Lower leg skin (tissue), 3 donors: ENCODE measurements around the gene ARHGEF33.

Experiments used
- POLR2A ChIP-seq, 2 donors: fragments of 450-650 bp; IDR thresholded peaks; one replicate each; pipeline ENCODE4 v1.6.1; 2016 to 2017; ENCODE audit warnings: antibody characterized with exemption in 2 of 2, mild to moderate bottlenecking in 1 of 2, moderate library complexity in 1 of 2
- TF ChIP-seq, protein P1 (sequence below), 3 donors: fragments of 450-650 bp; IDR thresholded peaks; one replicate each; pipeline ENCODE4 v1.5.1; 2016; ENCODE audit warnings: antibody characterized with exemption in 3 of 3, mild to moderate bottlenecking in 3 of 3, moderate library complexity in 2 of 3

GRCh38 chr2:38887347-38887746 is 2.3 kb upstream of the ARHGEF33 start:
- TF ChIP-seq, protein P1, sequence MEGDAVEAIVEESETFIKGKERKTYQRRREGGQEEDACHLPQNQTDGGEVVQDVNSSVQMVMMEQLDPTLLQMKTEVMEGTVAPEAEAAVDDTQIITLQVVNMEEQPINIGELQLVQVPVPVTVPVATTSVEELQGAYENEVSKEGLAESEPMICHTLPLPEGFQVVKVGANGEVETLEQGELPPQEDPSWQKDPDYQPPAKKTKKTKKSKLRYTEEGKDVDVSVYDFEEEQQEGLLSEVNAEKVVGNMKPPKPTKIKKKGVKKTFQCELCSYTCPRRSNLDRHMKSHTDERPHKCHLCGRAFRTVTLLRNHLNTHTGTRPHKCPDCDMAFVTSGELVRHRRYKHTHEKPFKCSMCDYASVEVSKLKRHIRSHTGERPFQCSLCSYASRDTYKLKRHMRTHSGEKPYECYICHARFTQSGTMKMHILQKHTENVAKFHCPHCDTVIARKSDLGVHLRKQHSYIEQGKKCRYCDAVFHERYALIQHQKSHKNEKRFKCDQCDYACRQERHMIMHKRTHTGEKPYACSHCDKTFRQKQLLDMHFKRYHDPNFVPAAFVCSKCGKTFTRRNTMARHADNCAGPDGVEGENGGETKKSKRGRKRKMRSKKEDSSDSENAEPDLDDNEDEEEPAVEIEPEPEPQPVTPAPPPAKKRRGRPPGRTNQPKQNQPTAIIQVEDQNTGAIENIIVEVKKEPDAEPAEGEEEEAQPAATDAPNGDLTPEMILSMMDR (IDR thresholded peaks at IDR 0.05), result no peak
- no peak for TF ChIP-seq POLR2A (IDR thresholded peaks at IDR 0.05)
